CD14-positive monocyte (primary cell): Measurements from ENCODE around the gene TMEM59L. TPM values are rescaled to one million over a fixed set of nuclear protein-coding genes. Genes with fewer than 3 reads are reported as not detected.
A peak's percentile ranks its signal among the peaks of the same experiment; 100 is the strongest.

Experiments used
- DNase-seq, 3 donors: peaks; one replicate each; pipeline ENCODE4 v3.0.0-alpha.2; 2011 to 2022
- H2AFZ ChIP-seq: 2 replicates; pipeline ENCODE4 v1.6.0; 2012; ENCODE audit warnings: mild to moderate bottlenecking, low read depth, low read length, inconsistent platforms; ENCODE audit not compliant: insufficient read depth, poor library complexity, severe bottlenecking
- H3K27ac ChIP-seq, 2 donors: 1 replicate in 1 of 2; 2 replicates in 1 of 2; pipeline ENCODE4 v1.5.1; 2012 to 2013; ENCODE audit warnings: low read length in 2 of 2, control low read depth in 1 of 2, inconsistent platforms in 1 of 2, low read depth in 1 of 2, mild to moderate bottlenecking in 1 of 2
- H3K27me3 ChIP-seq, 2 donors: one replicate each; pipeline versions ENCODE4 v1.6.0 to v1.6.1; 2011 to 2013; ENCODE audit warnings: low read length in 2 of 2; ENCODE audit not compliant: control insufficient read depth in 2 of 2, insufficient read depth in 2 of 2
- H3K36me3 ChIP-seq, 2 donors: replicated peaks in 1 of 2; 1 replicate in 1 of 2; 2 replicates in 1 of 2; pipeline versions ENCODE4 v1.5.1 to v1.6.1; 2012 to 2013; ENCODE audit warnings: low read length in 2 of 2, control low read depth in 1 of 2, inconsistent platforms in 1 of 2, mild to moderate bottlenecking in 1 of 2; ENCODE audit not compliant: insufficient read depth in 2 of 2, control insufficient read depth in 1 of 2
- H3K4me1 ChIP-seq, 2 donors: 1 replicate in 1 of 2; 2 replicates in 1 of 2; pipeline versions ENCODE4 v1.5.1 to v1.6.1; 2012 to 2013; ENCODE audit warnings: low read length in 2 of 2, control low read depth in 1 of 2, inconsistent platforms in 1 of 2, mild to moderate bottlenecking in 1 of 2, moderate library complexity in 1 of 2; ENCODE audit not compliant: insufficient read depth in 2 of 2, control insufficient read depth in 1 of 2
- H3K4me2 ChIP-seq: replicated peaks from 2 replicates; pipeline ENCODE3; 2012; ENCODE audit warnings: low read length, moderate library complexity, mild to moderate bottlenecking; ENCODE audit not compliant: poor library complexity, severe bottlenecking; ENCODE audit errors: extremely low read depth
- H3K4me3 ChIP-seq, 3 experiments: fragments of 200-600 bp in 1 of 3; sonication (generic) in 1 of 3; replicated peaks in 1 of 3; 1 replicate in 2 of 3; 2 replicates in 1 of 3; pipeline ENCODE4 v1.5.1; 2011 to 2013; ENCODE audit warnings: low read length in 3 of 3, mild to moderate bottlenecking in 3 of 3, control low read depth in 2 of 3, low read depth in 2 of 3, inconsistent platforms in 1 of 3, moderate library complexity in 1 of 3
- H3K79me2 ChIP-seq: 2 replicates; pipeline ENCODE4 v1.6.0; 2012; ENCODE audit warnings: mild to moderate bottlenecking, control low read depth, inconsistent platforms, low read length, moderate library complexity; ENCODE audit not compliant: insufficient read depth
- H3K9ac ChIP-seq: 2 replicates; pipeline ENCODE4 v1.6.0; 2017; ENCODE audit warnings: low read length, mild to moderate bottlenecking; ENCODE audit not compliant: insufficient read depth, poor library complexity, severe bottlenecking
- H3K9me3 ChIP-seq, 2 donors: replicated peaks in 1 of 2; 1 replicate in 1 of 2; 2 replicates in 1 of 2; pipeline versions ENCODE4 v1.5.1 to v1.6.1; 2012 to 2013; ENCODE audit warnings: low read length in 2 of 2, control low read depth in 1 of 2; ENCODE audit not compliant: control insufficient read depth in 1 of 2, insufficient read depth in 1 of 2
- H4K20me1 ChIP-seq: 2 replicates; pipeline ENCODE4 v1.6.0; 2012; ENCODE audit warnings: mild to moderate bottlenecking, low read length, control low read depth, moderate library complexity; ENCODE audit not compliant: insufficient read depth
- H3K27ac Mint-ChIP-seq, 7 donors: one replicate each; pipeline ENCODE4 v1.8.0; 2020; ENCODE audit warnings: mild to moderate bottlenecking in 7 of 7, mixed read lengths in 7 of 7, moderate library complexity in 6 of 7, inconsistent platforms in 2 of 7
- H3K27me3 Mint-ChIP-seq, 3 donors: one replicate each; pipeline ENCODE4 v1.8.0; 2021 to 2022; ENCODE audit warnings: low read depth in 3 of 3, mild to moderate bottlenecking in 3 of 3, mixed read lengths in 3 of 3, moderate library complexity in 3 of 3, inconsistent platforms in 1 of 3
- H3K36me3 Mint-ChIP-seq, 2 donors: one replicate each; pipeline ENCODE4 v1.8.0; 2020; ENCODE audit warnings: mixed read lengths in 2 of 2, inconsistent platforms in 1 of 2, mild to moderate bottlenecking in 1 of 2
- H3K4me1 Mint-ChIP-seq: one replicate; pipeline ENCODE4 v1.8.0; 2020; ENCODE audit warnings: mild to moderate bottlenecking, mixed read lengths
- H3K4me3 Mint-ChIP-seq, 2 donors: one replicate each; pipeline ENCODE4 v1.8.0; 2020; ENCODE audit warnings: mild to moderate bottlenecking in 2 of 2, mixed read lengths in 2 of 2, moderate library complexity in 1 of 2
- H3K9me3 Mint-ChIP-seq, 7 donors: one replicate each; pipeline ENCODE4 v1.8.0; 2020 to 2022; ENCODE audit warnings: mixed read lengths in 7 of 7, mild to moderate bottlenecking in 6 of 7, moderate library complexity in 6 of 7, inconsistent platforms in 2 of 7
- CTCF ChIP-seq: fragments of 200-600 bp; IDR thresholded peaks from one replicate; pipeline ENCODE4 v1.8.0; 2022; ENCODE audit warnings: antibody characterized with exemption, mild to moderate bottlenecking
- WGBS: methylation state at CpG from one replicate; pipeline ENCODE4 v1.1.5; 2013; ENCODE audit warnings: missing lambda C conversion rate; ENCODE audit not compliant: insufficient coverage; 5-methylcytosine and 5-hydroxymethylcytosine counted together
- intact Hi-C, 2 donors: fragments of 100-400 bp; cut with micrococcal nuclease; formaldehyde crosslinking; loops; one replicate each; pipeline versions ENCODE4 v1.15.0 to v1.15.1; 2023
- polyA plus RNA-seq, 3 donors: library from polyadenylated mRNA; depleted of rRNA in 1 of 3; unstranded in 2 of 3; stranded (reverse) in 1 of 3; fragments of 300-500 nt in 2 of 3; fragments of >200 nt in 1 of 3; fragmentation: Illumina TruSeq in 2 of 3; gene quantifications; 1 replicate in 2 of 3; 2 replicates in 1 of 3; pipeline ENCODE4 v1.2.3, GENCODE V29; 2012 to 2021

TMEM59L gene
- polyA plus RNA-seq, 3 donors, result not detected

- Histone ChIP-seq H2AFZ (no peak overlapping the region), H3K36me3 (peaks cover 0 to 2% of the 10 kb centered on the region in 2 donors), H3K9ac (no peak overlapping the region), H3K4me2 (no peak overlapping the region), H3K4me3 (no peak overlapping the region), H4K20me1 (peaks cover 74% of the 10 kb centered on the region), H3K4me1 (peaks cover 15 to 22% of the 10 kb centered on the region in 2 donors), H3K27me3 (no peaks in the 10 kb centered on the region), H3K9me3 (no peaks in the 10 kb centered on the region), H3K27ac (no peak overlapping the region), H3K79me2 (peaks cover 4% of the 10 kb centered on the region)
- H3K4me3 Mint-ChIP-seq, result no peak overlapping the region
- DNase-seq, result no peak
- no peaks in the 10 kb centered on the region for H3K9me3 Mint-ChIP-seq
- H3K36me3 Mint-ChIP-seq, result peaks cover 19 to 27% of the 10 kb centered on the region in 2 donors
- 95% methylated on average over 6 of the region's 6 CpGs for WGBS
- H3K4me1 Mint-ChIP-seq, result peaks cover 23% of the 10 kb centered on the region
- peak overlapping the region in 1 of 7 donors; percentile 52 for H3K27ac Mint-ChIP-seq
- no peak for TF ChIP-seq CTCF
- H3K27me3 Mint-ChIP-seq, result peaks cover 11 to 20% (median 14%) of the 10 kb centered on the region in 3 donors
- intact Hi-C loops, result no loop called here
Measured at GRCh38 chr19:18651733-18652132, 39.1 kb downstream of the TMEM59L start.

DNA sequence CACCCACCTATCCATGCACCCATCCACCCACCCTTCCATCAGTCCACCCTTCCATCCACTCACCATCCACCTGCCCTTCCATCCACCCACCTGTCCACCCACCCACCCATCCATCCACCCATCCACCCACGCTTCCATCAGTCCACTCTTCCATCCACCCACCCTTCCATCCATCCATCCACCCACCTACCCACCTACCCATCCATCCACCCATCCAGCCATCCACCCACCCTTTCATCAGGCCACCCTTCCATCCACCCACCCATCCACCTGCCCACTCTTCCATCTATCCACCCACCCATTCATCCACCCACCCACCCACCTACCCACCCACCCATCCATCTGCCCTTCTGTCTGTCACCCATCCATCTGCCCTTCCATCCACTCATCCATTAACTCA lies 41.2 kb downstream of the TMEM59L start:
- H3K27me3 ChIP-seq, result no peaks in the 10 kb centered on the region
- H3K4me2 ChIP-seq, result no peak overlapping the region
- no peak overlapping the region for H3K4me3 ChIP-seq
- H3K36me3 Mint-ChIP-seq, result peaks cover 10 to 22% of the 10 kb centered on the region in 2 donors
- peaks cover 72% of the 10 kb centered on the region for H4K20me1 ChIP-seq
- no peaks in the 10 kb centered on the region for H3K79me2 ChIP-seq
- peaks cover 0 to 2% of the 10 kb centered on the region in 2 donors for H3K36me3 ChIP-seq
- no peaks in the 10 kb centered on the region for H3K9me3 ChIP-seq
- no peak overlapping the region for H2AFZ ChIP-seq
- no peak overlapping the region for H3K9ac ChIP-seq
- 100% methylated on average over 1 of the region's 1 CpG for WGBS
- no peak for TF ChIP-seq CTCF
- peaks cover 13 to 19% of the 10 kb centered on the region in 2 donors for H3K4me1 ChIP-seq
- H3K9me3 Mint-ChIP-seq, result no peaks in the 10 kb centered on the region
- H3K27me3 Mint-ChIP-seq, result peaks cover 11 to 19% (median 17%) of the 10 kb centered on the region in 3 donors
- H3K27ac Mint-ChIP-seq, result no peak overlapping the region
- no peak overlapping the region for H3K4me3 Mint-ChIP-seq
- intact Hi-C loops, result no loop called here
- H3K4me1 Mint-ChIP-seq, result peaks cover 23% of the 10 kb centered on the region
- H3K27ac ChIP-seq, result no peak overlapping the region
- no peak for DNase-seq
